Stromal cell of bone marrow (primary cell): Measurements from ENCODE around the gene C1QTNF2.

Experiments used
- DNase-seq: peaks from one replicate; pipeline ENCODE4 v3.0.0-alpha.2; 2012; ENCODE audit warnings: low read depth

C1QTNF2 gene

DNA sequence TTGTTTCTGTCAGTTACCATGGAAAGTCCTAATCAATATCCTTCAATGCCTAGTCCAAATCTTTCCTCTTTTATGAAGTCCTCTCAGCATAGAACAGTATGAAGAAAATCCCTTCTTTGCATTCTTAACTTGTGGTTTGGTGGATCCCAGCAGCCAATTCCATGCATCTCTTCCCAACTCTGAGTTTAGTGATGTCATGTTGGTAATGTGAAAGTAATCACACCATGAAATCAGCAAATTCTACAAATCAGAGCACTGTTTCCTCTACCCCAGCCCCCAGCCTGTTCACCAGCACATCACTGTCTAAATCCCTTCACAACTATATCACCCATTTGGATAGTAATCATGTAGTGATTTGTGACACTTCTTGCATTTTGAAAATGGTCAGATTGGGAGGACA lies 4.7 kb upstream of the C1QTNF2 start:
- no peak for DNase-seq

DNA sequence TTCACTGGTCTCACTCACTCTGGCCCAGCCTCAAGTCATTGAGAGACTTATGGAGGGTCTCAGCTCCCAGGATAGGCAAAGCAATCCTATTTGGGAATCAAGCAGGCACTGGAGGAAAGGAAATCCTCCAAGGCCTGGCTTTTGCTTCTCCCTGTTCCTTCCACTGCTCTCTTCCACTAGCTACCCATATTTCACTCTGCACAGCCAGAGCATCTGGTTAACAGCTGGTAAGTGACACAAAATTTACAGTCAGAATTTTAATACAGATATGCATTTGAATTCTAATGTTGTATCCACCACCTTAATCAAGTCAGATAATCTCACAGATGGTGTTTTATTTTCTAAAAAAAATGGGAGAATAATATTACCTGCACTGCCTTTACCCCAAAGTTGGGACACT lies 868 bp upstream of the C1QTNF2 start:
- DNase-seq = no peak

DNA sequence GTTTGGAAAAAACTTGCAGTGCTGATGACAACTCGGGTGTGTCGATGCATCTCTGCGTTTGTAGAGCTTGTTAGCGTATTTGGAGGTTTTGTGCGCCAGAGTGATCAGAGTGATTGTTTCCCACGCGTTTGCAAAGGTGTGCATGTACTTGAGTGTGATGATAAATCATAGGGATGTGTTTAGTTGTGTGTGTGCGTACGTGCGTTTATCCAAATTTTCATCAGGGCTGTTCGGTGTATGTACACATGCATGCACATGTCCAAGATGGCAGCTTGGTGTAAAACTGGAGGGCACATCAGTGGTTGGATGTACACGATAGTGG lies 248 bp upstream of the C1QTNF2 start:
- no peak for DNase-seq

DNA sequence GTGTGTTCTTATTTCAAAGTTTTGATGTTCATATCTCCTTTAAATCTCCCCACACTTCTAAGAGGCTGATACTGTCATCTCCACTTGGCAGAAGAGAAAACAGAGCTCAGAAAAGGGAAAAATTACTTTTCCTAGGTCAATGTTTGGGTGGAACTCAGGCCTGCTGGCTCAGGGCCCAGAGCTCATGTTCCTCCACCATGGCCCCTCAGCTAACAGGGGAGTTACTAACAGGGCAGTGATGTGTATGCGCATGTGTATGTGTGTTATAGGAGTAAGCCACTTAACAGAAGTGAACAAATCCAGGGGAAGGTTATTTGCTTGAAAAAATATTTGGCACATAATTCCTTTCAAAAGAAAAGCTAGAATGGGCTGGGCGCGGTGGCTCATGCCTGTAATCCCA lies 2.5 kb downstream of the C1QTNF2 start:
- DNase-seq = no peak

DNA sequence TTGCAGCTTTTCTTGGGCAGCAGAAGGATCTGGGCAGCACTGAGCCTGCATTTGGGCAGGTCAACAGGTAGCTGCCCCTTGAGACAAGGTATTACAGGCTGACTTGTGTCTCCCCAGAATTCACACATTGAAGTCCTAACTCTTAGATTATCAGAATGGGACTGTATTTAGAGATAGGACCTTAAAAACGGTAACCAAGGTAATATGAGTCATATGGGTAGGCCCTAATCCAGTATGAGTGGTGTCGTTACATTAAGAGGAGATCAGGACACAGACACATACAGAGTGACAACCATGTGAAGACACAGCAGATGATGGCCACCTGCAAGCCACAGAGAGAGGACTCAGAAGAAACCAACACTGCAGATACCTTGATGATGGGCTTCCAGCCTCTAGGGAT lies 3.2 kb downstream of the C1QTNF2 start:
- DNase-seq = no peak

DNA sequence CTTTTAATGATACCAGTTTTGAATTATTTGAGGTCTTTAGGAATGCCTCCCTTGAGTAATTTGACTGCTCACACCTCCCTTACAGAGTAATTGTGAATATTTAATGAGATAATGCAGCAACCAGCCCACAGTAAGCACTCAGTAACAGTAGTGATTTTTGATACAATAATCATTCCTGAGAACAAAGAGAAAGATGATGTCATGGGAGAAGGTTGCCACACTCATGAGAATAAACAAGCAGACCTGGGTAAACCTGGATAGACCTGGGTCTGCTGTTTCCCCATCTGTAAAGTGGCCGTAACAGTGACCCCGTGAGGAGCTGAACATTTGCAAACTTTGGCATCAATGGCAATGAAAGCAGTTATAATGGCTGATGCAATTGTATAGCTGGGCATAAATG lies 4.2 kb downstream of the C1QTNF2 start:
- no peak for DNase-seq

DNA sequence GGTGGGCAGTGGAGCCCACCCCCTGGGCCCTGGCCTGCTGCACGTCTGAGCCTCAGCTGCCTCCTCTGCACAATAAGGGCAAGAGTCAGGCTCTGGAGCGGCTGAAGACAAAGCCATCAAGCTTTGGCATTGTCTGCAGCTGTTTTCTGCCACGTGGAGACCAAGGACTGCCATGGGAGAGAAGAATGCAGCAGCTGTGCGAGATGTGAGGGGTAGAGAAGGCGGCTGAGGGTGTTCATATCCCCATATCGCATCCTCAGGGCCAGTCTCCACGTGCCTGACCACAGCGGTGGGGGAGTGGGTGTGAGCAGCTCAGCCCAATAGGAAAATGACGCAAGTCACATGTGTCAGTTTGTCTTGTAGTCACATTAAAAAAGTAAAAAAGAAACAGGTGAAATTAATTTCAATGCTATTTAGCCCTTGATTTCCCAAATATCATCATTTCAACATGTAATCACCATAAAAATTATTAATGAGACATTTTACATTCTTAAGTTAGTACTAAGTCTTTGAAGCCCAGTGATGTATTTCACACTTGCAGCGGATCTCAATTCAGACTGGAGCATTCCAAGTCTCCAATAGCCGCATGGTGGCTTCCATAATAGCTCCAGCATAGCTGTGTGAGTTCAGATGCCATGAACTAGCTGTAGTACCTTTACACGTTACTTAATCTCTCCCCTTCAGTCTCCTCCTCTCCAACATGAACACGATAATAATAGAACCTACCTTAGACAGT lies 6.6 kb downstream of the C1QTNF2 start:
- DNase-seq = no peak

DNA sequence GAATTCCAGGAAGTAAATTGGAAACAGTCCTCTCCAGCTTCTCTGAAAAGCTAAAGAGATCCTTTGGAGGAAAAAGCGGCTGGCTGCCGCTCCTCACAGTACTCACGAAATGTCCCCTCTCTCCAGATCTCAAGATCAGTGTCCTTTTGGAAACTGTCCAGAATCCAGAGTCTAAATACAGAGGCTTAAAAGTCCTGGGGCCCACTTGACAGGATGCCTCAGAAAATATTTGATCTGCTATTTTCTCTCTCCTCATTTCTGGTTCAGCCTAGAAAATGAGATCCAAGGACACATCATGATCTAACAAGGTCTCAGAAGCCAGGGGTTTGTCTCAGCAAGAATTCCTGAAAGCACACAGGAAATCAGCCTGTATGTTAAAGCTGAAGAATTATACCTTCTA lies 7.2 kb downstream of the C1QTNF2 start:
- DNase-seq = no peak

DNA sequence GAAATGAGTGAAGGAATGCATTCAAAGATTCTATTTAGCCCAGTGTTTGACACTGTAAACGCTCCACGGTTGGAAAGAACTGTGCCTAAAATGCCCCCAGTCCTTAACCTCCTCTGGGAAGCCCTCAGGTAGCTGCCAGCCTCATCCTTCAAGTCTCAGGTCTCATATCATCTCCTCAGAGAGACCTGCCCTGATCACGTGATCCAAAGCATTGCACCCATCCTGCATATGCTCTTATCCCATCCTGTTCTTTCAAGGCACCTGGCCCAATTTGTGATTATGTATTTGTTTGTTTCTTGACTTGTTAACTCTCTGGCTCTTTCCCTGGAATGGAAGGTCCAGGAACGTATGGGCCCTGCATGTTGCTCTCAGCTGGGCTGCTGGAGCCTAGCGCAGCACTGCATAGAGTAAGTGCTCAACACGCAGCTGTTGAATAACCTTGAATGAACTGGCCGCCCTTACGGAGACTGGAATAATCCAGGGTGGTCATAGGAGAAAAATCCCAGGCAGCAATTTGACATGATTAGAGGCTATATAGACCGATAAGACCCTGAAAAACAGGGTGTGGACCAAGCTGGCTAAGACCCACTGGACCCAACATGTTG lies 8.7 kb downstream of the C1QTNF2 start:
- no peak for DNase-seq

DNA sequence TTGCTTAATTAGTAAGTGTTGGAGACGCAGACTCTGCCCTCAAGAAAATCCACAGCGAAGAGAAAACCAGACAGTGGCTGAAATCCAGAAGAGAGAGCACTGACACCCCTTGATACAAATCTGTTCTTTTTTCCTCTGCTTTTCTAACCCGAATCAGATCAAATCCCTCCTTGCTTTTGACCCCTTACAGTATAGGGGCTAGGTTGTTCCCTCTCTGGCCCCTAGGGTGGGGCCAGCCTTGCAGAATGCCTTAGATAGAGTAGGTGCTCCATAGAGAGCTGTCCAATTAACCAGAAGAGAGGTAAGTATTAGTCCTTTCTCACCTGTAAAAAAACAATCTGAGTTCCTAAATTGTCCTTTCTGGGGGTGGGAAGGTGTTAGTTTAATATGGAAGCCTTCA lies 10.1 kb downstream of the C1QTNF2 start:
- no peak for DNase-seq

DNA sequence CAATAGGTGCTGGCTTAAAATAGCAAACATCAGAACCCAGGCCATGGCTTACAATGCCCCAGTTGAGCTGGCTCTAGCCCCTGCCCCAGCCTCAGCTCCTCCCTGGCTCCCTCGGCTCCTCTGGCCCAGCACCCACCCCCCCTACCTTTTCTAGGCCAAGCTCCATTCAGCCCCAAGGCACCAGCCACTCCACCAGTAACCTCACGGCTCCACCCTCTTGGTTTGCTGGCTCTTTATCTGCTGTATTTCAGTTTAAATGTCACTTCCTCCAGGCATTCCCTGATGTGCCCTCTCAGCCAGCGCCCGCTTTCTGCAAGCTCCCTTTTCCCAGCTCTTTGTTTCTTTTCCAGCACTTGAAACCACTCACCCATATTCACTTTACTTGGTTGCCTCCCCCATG lies 10.6 kb downstream of the C1QTNF2 start:
- DNase-seq = no peak

DNA sequence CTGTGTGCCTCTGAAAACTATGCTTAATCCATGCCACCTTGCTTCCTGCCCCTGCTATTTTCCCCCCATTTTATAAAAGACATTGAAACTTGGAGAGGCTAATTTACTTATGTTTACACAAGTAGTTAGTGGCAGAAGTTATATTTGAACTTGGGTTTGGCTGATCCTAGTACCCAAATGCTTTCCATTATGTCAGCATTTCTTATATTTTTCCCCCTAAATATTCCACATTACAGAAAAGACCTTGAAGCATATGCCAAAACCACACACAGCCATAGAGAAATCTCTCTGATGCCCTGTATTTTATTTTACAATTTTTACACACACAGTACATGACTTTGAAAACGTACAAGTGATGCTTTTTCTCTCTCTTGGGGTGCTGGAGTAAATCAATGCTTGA lies 11.2 kb downstream of the C1QTNF2 start:
- no peak for DNase-seq

DNA sequence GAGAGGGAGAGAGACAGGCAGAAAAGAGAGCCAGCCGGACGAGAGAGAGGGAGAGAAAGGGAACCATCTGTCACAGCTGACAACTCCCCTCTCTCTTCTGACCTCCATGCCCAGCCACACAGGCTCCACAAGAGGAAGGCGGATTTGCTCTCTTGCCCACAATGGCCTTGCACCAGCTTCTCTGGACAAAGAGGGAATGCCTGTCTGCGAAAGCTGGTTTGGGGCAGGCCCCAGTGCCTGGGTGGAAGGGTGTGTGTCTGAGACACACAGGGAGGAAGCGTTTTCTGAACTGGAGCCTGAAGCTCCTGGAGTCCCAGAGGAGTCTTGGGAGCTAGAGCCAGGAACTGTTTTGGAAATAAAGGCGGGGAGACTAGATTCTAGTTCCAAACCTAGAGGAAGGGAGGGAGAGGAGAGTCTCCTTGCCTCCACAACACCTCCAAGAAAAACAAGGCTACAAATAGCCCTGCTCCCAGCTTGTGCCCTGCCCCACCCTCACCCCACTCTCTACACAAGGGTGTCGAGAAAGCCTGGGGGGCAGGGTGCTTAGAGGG lies 12.5 kb downstream of the C1QTNF2 start:
- DNase-seq = no peak

DNA sequence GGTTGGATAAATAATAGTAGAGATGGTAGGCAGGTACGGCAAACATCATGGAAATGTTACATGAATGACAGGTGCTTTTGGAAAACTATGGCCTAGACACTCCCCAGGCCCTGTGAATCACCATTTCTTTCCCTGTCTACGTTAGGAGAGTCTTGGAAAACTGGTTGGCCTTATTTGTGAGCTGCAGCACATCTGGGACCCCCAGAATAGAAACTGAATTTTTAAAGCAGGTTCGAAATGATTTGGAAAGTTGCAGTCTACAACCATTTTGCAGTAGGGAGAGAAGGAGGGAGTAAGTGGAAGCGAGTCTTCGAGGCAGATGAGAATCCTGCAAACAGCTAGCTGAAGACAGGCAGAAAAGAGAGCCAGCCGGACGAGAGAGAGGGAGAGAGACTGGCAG lies 13.0 kb downstream of the C1QTNF2 start:
- DNase-seq = no peak

DNA sequence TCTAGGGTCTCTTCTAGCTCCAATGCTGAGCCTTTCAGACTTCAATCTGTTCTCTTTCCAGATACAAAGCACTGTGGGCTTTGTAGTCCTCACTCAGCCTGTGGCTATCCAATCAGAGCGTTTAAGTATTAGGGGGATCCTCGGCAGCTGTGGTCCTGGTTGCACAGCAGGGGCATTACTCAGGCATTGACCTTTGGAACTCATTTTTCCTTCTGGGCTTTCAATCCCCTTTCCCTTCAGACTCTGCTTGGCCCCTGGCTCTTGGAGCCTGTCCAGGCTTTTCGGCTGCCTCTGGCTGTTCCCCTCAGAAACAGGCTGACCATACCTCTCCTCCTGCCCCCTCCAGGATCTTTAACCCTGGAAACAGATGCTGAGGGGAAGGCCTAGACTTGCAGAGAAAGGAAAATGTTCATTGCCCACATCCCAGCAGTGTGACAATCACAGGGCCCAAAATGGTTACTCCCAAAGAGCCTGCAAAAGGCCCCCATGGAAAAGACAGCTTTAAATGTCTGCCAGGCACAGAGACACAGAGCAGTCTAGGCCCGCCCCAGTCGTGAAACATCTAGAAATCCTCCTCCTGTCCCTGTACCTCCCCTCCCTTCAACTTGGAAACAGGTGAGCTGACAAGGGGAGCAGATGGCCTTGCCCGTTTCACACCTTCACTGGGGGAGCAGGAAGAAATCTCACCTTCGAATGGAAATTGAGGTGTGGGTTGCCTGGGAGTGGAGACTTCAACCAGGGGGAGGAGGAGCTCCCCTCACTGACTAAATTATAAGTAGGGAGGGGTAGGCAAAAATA lies 13.7 kb downstream of the C1QTNF2 start:
- DNase-seq = no peak

DNA sequence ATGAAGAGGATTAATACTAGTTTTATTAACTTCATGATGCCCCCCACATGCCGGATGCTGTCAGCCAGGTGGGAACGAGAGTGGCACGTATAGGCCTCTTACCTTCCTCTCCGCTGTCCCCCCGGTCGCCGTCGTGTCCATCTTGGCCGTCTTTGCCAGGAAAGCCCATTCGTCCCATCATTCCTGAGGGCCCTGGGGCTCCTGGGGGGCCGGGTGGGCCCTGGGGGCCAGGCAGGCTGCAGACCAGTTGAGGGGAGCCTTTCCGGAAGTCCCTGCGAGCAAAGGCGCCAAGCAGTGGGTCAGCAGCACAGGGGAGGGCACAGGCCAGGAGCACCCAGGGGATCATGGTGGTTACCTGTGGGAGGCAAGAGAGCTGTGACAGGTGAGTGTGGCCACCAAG lies 15.8 kb downstream of the C1QTNF2 start:
- no peak for DNase-seq

DNA sequence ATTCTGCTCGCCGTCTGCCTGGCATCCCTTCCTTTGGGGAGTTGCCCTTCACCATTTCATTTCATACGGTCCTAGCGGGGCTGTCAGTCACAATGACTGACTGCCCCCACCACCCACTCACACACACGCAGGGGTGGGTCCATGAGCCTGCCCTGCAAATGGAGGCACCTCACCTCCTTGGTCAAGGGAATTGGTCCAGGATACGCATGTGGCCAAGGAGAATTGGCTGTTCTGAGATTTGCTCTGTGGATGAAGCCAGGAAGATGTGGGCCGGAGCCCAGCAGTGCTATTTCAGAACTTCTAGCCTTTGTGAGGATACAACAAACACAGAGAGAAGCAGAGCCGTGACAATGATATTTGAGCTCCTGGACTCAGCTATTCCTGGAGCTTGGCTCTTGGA lies 17.0 kb downstream of the C1QTNF2 start:
- no peak for DNase-seq

DNA sequence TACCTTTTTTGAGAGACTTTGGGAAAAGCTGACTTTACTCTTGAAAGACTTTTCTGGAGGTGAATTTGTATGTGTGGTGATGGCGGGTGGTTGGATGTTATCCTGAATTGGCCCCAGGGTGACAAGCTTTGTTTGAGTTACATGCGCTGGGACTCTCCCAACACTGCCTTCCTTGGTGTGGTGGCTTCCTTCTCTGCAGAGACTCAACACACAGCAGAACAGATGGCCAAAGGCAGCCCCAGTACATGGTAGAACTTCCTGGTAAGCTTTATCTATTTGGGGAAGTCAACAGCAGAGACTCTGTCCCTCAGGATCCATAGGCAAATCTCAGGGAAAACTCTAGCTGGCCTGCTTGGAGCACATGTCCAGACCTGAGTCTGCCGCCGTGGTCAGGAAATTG lies 18.1 kb downstream of the C1QTNF2 start:
- no peak for DNase-seq

DNA sequence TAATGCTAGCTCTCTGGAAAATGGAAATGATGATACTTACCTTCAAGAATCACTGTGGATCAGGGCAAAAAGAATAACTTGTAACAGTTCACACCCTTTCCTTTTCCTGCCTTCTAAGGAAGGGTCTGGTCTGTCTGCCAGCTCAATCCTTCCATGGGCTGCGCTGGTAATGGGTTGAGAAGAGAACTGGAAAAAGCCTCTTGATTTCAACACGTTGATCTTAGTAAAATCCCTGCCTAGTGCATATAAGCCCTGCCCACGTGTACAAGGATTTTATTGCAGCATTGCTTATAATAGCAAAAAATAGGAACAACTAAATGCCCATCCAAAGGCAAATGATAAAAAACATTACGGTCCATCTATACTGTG lies 20.5 kb downstream of the C1QTNF2 start:
- no peak for DNase-seq

DNA sequence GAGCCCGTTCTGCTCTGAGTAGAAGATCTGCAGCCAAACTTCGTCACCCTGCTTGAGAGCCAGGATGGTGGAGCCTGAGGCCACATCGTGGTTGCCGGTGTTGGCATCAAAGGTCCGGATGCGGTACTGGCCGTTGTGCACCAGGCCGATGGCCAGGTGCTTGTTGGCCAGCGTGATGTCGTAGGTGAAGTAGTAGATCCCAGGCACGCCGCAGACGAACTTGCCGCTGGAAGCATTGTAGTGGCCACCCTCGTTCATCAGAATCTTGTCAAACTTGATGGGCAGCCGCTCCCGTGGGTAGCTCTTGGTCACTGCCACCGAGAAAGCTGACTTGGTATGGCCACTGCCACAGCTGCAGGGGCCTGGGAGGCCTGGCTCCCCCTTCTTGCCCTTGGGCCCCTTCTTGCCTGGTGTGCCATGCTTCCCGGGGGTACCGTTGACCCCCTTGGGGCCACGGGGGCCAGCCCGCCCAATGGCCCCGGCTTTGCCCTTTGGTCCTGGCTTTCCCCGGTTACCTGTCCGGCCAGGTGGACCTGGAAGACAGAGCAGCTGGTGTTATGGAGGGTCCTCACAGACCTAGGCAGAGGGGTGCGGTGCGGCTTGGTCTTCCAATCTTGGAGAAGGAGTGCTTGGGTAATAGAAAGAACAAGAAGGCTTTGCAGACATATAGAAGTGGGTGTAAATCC lies 21.0 kb downstream of the C1QTNF2 start:
- no peak for DNase-seq

DNA sequence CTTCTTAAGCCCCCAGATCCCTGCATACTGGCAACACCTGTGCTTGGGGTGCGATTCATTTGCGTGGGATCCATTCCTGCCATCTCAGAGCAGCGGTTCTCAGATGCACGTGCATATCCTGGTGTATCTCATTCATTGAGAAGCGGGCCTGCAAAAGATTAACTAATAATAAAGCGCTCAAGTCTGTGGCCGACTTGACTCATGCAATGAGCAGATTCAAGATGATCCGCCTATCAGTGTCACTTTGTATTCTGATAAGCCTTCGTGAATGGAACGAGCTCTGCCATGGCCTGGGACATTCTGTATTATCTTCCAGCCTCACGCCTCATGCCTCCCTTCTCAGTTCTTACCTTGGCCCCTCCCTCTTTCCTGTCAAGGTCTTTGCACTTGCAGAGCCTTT lies 22.3 kb downstream of the C1QTNF2 start:
- no peak for DNase-seq

DNA sequence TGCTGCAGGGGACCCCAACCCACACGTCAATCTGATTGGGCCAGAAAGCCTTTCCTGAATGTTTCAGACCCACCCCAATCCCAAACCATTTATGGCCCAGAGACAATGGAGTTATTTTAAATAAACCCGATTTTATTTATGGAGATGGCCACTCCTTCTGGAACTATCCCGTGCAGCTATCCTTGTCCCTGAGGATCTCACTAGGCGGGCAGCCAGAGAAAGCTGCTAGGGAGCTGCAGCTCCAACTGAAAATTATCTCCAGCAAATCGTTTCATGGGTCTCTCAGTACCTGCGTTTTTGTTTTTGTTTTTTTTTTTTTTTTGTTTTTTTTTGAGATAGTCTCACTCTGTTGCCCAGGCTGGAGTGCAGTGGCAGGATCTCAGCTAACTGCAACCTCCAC lies 23.0 kb downstream of the C1QTNF2 start:
- no peak for DNase-seq
